HPDE6-E6E7 (cell line): ENCODE results near the gene SMC3.
"Not testable (repeated sequence)": the region's sequence is repeated elsewhere in the genome, so short reads cannot be mapped to it uniquely, and the experiment has no call there.

Source experiments
- DNase-seq: peaks from one replicate; pipeline ENCODE4 v3.0.0; 2011; ENCODE audit warnings: missing footprints; ENCODE audit errors: extremely low spot score

SMC3 gene

GRCh38 chr10:110623316-110623715 is 55.8 kb downstream of the SMC3 start:
- DNase-seq = not testable (repeated sequence)

DNA sequence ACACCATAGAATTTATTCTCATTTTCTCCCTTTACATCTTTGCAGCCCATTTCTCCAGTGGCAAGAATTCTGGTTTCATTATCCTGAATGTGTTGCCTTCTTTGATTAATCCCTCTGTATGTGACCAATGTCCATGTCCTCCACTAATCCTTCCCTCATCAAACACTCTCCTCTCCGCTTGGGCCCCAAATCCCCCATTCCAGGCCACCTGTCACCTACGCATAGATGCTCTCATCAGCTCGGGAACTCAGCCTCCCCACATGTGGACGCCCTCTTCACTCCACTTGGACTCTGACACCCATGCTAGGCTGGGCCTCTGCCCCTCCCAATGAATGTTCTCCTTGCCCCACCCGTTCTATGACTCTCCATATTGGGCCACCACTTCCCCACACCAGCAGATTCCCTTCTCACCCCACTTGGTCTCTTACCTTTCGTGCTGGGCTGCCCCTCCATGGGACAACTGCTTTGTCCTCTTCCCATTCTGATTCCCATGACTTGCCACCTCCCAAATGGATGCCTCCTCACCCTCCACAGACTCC is 57.9 kb downstream of the SMC3 start:
- DNase-seq = no peak

DNA sequence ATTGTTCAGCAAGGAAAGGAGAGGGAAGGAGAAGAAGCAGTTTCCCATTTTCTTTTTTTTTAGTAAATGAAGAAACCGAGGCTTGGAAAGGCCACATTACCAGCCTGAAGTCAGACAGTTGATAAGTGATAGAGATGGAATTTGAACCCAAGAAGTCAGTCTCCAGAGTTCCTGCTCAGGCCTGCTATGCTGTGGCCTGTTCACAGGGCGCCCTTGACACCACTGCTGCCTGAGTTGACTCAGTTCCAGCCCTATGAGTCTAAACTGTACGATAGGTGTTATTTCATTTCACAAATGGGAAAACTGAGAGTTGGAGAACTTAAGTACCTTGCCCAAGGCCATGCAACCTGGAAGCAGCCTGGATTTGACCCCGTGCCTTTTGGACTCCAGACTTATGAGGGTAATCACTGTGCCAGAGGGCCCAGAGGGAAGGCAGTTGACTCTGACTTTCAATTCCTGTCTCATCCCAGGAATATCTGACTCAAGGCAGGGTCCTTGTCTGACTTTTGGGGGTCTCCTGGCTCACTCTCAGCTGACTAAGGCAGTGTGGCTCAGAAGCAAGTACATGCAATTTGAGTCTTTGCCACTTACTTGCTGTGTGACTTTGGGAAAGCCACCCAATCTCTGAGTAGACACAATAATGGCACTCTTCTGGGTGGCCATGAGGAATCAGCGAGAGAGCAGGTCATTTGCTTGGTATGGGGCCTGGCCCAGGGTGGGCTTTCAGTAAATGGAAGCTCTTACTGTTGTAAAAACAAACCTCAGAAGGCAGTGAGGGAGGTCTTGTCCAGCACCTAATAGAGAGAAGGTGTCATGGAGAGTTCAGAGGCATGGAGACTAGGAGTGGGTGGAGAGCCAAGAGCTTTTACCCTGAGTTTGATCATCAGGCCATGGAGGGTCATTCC is 58.7 kb downstream of the SMC3 start:
- DNase-seq = no peak

DNA sequence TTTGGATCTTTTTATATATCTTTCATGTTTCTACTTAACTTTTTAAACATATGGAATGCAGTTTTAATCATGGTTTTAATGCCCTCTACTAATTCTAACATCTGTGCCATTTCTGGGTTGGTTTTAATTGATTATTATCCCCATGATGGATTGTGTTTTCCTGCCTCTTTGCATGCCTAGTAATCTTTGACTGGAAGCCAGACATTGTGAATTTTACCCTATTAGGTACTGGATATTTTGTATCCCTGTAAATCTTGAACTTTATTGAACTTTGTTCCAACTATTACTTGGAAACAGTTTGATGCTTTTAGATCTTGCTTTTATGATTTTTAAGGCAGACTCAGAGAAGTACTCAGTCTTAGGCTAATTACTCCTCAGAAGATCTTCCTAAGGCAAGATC is 60.7 kb downstream of the SMC3 start:
- no peak for DNase-seq

DNA sequence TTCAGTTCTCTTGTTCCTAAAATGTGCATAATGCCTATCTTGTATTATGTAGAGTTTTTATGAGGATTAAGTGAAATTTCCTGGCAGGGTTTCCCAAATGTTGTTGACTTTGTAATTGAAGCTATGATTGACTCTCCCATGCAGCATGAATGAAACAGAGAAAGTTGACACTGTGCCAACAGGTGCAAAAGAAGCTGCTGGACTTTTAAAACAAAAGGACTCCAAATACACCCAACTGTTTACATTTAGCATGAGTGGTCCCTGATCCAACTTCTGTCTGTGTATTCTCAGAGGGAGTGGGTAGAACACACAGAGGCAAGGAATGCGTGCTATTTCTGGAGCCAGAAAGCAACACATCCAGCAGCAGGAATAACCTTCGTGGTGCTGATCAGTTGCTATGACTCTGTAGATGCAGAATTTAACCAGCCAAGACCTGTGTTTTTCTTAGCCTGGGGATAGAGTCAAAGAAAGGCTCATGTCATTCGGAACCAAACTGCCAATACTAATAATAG is 62.2 kb downstream of the SMC3 start:
- peak; percentile 36 for DNase-seq

DNA sequence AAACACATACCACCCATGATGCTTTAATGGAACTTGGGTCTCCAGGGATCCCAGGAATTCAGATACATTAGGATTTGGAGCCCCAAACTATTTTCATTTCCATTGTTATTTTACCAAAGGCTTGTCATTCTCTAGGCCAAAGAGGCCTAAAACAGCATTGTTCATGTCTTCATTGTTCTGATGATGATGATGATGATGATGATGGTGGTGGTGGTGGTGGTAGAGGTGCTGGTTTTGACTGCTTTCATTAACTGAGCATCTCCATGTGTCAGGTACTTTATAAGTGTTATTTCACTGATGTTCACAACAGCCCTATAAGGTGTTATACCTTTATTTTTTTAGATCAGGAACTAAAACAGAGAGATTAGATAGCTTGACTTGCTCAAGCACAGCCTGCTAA is 64.4 kb downstream of the SMC3 start:
- no peak for DNase-seq

GRCh38 chr10:110632591-110633215 is 65.2 kb downstream of the SMC3 start:
- no peak for DNase-seq

DNA sequence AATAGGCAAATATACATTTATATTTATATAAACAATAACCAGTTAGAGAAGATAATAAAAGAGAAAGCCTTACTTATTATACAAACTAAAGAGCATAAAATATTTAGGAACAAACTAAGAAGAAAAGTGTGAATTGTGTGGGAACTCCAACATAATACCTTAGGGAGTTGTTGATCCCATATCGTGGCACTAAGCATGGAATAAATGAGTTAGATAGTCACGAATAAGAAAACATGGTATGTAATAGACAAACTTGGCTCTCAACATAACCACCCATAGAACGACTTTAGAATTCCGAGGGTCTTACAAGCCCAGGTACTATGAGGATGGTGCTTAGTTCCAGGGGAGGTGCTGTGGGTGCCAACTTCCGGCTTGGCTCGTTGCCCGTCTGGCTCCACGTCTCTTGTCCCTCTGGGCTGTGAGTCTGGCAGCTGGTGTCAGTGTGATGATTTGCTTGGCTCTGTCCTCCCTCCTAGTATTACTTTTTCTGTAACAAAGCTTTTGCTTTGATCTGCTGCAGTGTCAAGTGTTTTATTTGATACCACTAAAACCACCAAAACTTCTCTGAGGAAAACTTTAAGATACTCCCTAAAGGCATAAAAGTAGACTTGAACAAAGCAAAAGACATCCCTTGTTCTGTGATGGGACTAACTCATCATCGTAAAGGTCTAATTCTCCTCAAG is 67.2 kb downstream of the SMC3 start:
- DNase-seq = no peak

DNA sequence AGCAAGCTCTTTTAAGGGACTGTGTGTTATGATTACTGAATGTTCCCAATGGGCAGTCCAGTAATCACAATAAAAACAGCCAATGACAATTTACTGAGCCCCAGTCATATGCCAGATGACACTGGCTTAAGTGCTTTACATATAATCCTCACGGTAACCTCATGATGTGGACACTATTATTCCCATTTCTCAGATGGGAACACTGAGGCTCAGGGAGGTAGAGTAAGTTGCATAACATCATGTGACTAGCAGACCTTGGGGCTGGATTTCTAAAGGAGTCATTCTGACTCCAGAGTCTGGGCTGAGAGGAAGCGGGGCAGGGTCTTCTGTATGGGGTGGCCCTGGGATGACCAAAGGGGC is 69.1 kb downstream of the SMC3 start:
- no peak for DNase-seq

- no peak for DNase-seq
Observed at GRCh38 chr10:110636932-110637557, 69.5 kb downstream of the SMC3 start.

DNA sequence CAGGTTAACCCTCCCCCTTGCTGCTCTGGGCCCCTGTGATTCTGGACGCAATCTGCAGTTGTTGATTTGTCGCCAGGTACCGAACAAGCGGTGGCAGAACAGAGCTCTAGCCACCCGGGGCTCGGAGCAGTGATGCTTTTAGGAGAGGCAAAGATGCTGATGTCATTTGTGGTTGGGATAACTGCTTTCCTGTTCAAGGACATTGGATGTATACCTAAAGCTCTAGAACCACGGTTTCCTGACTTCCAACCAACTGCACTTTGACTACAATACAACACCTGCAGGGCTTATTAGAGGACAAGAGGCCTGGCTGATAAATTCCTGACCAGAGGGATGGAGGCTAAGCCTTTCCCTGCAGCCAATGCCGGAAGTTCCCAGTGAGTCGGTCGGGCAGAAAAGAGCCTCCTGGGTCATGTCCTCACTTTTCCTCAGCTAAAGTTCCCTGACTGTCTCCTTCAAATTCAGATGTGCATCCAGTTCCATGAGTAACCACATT is 70.1 kb downstream of the SMC3 start:
- DNase-seq = no peak

DNA sequence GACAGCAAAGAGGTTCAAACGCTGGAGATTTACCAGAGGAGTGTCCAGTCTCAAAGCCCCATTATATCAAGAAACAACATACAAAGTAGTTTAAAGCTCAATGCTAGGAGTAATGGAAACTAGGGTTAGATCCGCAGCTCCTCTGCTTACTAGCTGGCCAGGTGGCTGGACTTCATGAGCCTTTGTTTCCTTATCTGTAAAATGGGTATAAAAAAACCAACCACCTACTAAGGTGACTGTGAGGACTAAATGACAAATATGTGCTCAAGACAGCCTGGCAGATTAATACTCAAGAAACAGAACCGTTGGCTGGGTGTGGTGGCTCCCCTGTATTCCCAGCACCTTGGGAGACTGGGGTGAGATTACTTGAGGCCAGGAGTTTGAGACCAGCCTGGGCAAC is 70.8 kb downstream of the SMC3 start:
- DNase-seq = no peak

- DNase-seq = not testable (repeated sequence)
Observed at GRCh38 chr10:110639046-110639445, 71.6 kb downstream of the SMC3 start.

GRCh38 chr10:110639858-110640257 is 72.4 kb downstream of the SMC3 start:
- DNase-seq = not testable (repeated sequence)

DNA sequence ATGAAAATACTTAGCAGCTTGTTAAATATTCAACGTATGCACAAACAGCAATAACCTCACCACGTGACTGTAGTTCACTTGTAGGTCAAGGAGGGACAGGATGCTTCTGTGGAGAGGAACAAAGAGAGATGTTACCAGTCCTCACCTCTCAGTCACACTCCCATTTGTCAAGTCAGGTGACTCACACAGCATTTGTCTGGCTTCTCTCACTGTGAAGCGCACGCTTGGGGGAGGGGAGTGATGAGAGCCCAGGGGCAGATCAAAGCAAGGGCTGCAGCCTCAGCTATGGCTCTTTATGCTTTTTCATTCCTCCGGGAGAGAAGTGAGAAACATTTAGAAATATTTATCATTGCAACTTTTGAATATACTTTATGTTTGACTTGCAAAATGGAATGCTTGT is 73.8 kb downstream of the SMC3 start:
- no peak for DNase-seq

GRCh38 chr10:110642204-110643034 is 74.9 kb downstream of the SMC3 start:
- no peak for DNase-seq

DNA sequence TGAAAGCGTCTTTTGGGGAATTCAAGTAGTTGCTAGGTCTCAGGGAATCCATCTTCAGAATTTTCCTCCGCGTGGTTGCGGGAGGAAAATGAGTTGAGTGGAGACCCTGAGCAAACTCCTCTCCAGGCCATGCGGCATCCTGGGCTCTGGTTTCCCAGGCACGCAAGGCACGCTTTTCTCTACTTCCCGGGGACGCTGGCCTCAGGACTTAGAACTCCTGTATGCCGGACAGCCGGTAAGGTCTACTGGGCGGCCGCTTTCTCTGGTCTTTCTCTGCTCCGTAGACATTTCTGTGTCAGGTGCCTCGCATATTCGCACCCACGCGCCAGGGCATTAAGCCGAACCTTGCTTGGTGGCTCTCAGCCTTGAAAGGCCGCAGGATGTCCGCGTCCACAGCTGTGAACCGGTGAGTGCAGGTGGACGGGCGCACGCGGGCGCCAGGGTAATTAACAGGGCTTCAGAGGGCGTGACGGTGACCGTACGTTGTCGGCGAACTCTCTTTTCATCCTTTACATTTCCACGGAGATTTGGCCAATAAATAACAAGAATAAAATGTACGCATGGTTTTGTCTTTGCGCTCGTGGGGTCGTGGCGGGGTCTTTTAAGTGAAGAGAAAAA is 75.6 kb downstream of the SMC3 start:
- no peak for DNase-seq

- no peak for DNase-seq
Observed at GRCh38 chr10:110643653-110644597, 76.4 kb downstream of the SMC3 start, which contains the start of gene RBM20. TSS of gene RBM20 (plus strand) at chr10:110644336. CDS start at chr10:110644455, 119 bp downstream.
